Hepatocyte (in vitro differentiated cells): ENCODE measurements around the gene WNT7A. TPM values are rescaled to one million over a fixed set of nuclear protein-coding genes. Genes with fewer than 3 reads are reported as not detected.

Experiments used
- DNase-seq: peaks from one replicate; pipeline ENCODE4 v3.0.0-alpha.2; 2016; ENCODE audit warnings: low spot score
- H2AFZ ChIP-seq: fragments of 200-600 bp; sonication (generic); 2 replicates; pipeline ENCODE4 v1.6.0; 2016; ENCODE audit warnings: antibody characterized with exemption, mild to moderate bottlenecking
- H3K27ac ChIP-seq: fragments of 200-600 bp; sonication (generic); 2 replicates; pipeline ENCODE4 v1.5.1; 2016; ENCODE audit warnings: mild to moderate bottlenecking
- H3K27me3 ChIP-seq: fragments of 200-600 bp; sonication (generic); 2 replicates; pipeline ENCODE4 v1.6.1; 2016
- H3K36me3 ChIP-seq: fragments of 200-600 bp; sonication (generic); replicated peaks from 2 replicates; pipeline ENCODE4 v1.5.1; 2016; ENCODE audit warnings: low read depth; ENCODE audit not compliant: insufficient read depth
- H3K4me1 ChIP-seq: fragments of 200-600 bp; sonication (generic); 2 replicates; pipeline ENCODE4 v1.5.1; 2016; ENCODE audit warnings: mild to moderate bottlenecking, moderate library complexity; ENCODE audit not compliant: insufficient read depth
- H3K4me2 ChIP-seq: fragments of 200-600 bp; sonication (generic); 2 replicates; pipeline ENCODE4 v1.6.0; 2016
- H3K4me3 ChIP-seq: fragments of 200-600 bp; sonication (generic); 2 replicates; pipeline ENCODE4 v1.5.1; 2016; ENCODE audit warnings: mild to moderate bottlenecking
- H3K79me2 ChIP-seq: fragments of 200-600 bp; sonication (generic); 2 replicates; pipeline ENCODE4 v1.6.0; 2017; ENCODE audit warnings: mild to moderate bottlenecking
- H3K9me2 ChIP-seq: fragments of 200-600 bp; sonication (generic); replicated peaks from 2 replicates; pipeline ENCODE4 v1.6.0; 2017; ENCODE audit warnings: mild to moderate bottlenecking; ENCODE audit not compliant: insufficient read depth
- H3K9me3 ChIP-seq: fragments of 200-600 bp; sonication (generic); 2 replicates; pipeline ENCODE4 v1.5.1; 2016; ENCODE audit warnings: low read depth, mild to moderate bottlenecking
- H4K20me1 ChIP-seq: fragments of 200-600 bp; sonication (generic); 2 replicates; pipeline ENCODE4 v1.6.0; 2016; ENCODE audit warnings: mild to moderate bottlenecking; ENCODE audit not compliant: insufficient read depth, poor library complexity, severe bottlenecking
- CTCF ChIP-seq: fragments of 200-600 bp; sonication (generic); IDR thresholded peaks from 2 replicates; pipeline ENCODE4 v1.5.1; 2016; ENCODE audit warnings: antibody characterized with exemption, mild to moderate bottlenecking; ENCODE audit not compliant: poor library complexity
- EZH2 ChIP-seq: fragments of 200-600 bp; sonication (generic); IDR thresholded peaks from 2 replicates; pipeline ENCODE4 v1.6.1; 2016; ENCODE audit warnings: antibody characterized with exemption, mild to moderate bottlenecking, borderline replicate concordance
- EZH2phosphoT487 ChIP-seq: fragments of 200-600 bp; sonication (generic); IDR thresholded peaks from one replicate; pipeline ENCODE4 v1.6.1; 2018; ENCODE audit warnings: antibody characterized with exemption, mild to moderate bottlenecking, low read depth, moderate library complexity; ENCODE audit not compliant: unreplicated experiment, severe bottlenecking
- WGBS: methylation state at CpG from one replicate; pipeline ENCODE4 v1.1.6; 2016; ENCODE audit warnings: low lambda C conversion rate; ENCODE audit errors: missing lambda C conversion rate; 5-methylcytosine and 5-hydroxymethylcytosine counted together
- polyA plus RNA-seq: library from polyadenylated mRNA; unstranded; fragments of >200 nt; fragmentation: Nextera tagmentation; extraction: Ambion mirVana; gene quantifications from 2 replicates; pipeline ENCODE4 v1.2.1, GENCODE V29; 2016
- total RNA-seq: library from RNA; depleted of rRNA; stranded (reverse); fragments of >200 nt; gene quantifications from 2 replicates; pipeline ENCODE4 v1.2.3, GENCODE V29; 2014

WNT7A gene
- total and polyA plus RNA-seq, 2 experiments from 2014 or later: 0.04 to 0.13 TPM

- WGBS: 87% methylated on average over 3 of the region's 3 CpGs
- no peaks in the 10 kb centered on the region for H3K36me3 ChIP-seq
- H3K4me2 ChIP-seq: no peak overlapping the region
- H4K20me1 ChIP-seq: no peaks in the 10 kb centered on the region
- H3K4me3 ChIP-seq: no peak overlapping the region
- no peak overlapping the region for H2AFZ ChIP-seq
- DNase-seq: no peak
- TF ChIP-seq EZH2: no peak
- no peak for TF ChIP-seq CTCF
- no peak for TF ChIP-seq EZH2phosphoT487
- H3K27me3 ChIP-seq: no peaks in the 10 kb centered on the region
- no peaks in the 10 kb centered on the region for H3K9me2 ChIP-seq
- H3K4me1 ChIP-seq: no peaks in the 10 kb centered on the region
- no peaks in the 10 kb centered on the region for H3K9me3 ChIP-seq
- H3K79me2 ChIP-seq: no peaks in the 10 kb centered on the region
- H3K27ac ChIP-seq: no peak overlapping the region
Measured at GRCh38 chr3:13821126-13821525, 58.7 kb downstream of the WNT7A start.

- 89% methylated on average over 30 of the region's 30 CpGs for WGBS
- H3K27ac ChIP-seq: no peak overlapping the region
- DNase-seq: no peak
- no peaks in the 10 kb centered on the region for H3K4me1 ChIP-seq
- no peaks in the 10 kb centered on the region for H3K79me2 ChIP-seq
- H3K27me3 ChIP-seq: no peaks in the 10 kb centered on the region
- no peak overlapping the region for H3K4me3 ChIP-seq
- H3K9me3 ChIP-seq: no peaks in the 10 kb centered on the region
- no peak for TF ChIP-seq EZH2
- TF ChIP-seq CTCF: no peak
- TF ChIP-seq EZH2phosphoT487: no peak
- H2AFZ ChIP-seq: no peak overlapping the region
- H3K9me2 ChIP-seq: no peaks in the 10 kb centered on the region
- no peak overlapping the region for H3K4me2 ChIP-seq
- no peaks in the 10 kb centered on the region for H3K36me3 ChIP-seq
- no peaks in the 10 kb centered on the region for H4K20me1 ChIP-seq
Measured at GRCh38 chr3:13818919-13819318, 61.0 kb downstream of the WNT7A start.

- no peaks in the 10 kb centered on the region for H3K9me2 ChIP-seq
- H3K27ac ChIP-seq: no peak overlapping the region
- no peaks in the 10 kb centered on the region for H3K79me2 ChIP-seq
- no peaks in the 10 kb centered on the region for H3K36me3 ChIP-seq
- H4K20me1 ChIP-seq: no peaks in the 10 kb centered on the region
- 89% methylated on average over 3 of the region's 3 CpGs for WGBS
- H3K9me3 ChIP-seq: no peaks in the 10 kb centered on the region
- H3K4me3 ChIP-seq: no peak overlapping the region
- no peak overlapping the region for H2AFZ ChIP-seq
- DNase-seq: no peak
- no peak for TF ChIP-seq CTCF
- no peak for TF ChIP-seq EZH2
- TF ChIP-seq EZH2phosphoT487: no peak
- H3K4me1 ChIP-seq: no peaks in the 10 kb centered on the region
- no peaks in the 10 kb centered on the region for H3K27me3 ChIP-seq
- H3K4me2 ChIP-seq: no peak overlapping the region
Measured at GRCh38 chr3:13815088-13815683, 64.7 kb downstream of the WNT7A start.

GRCh38 chr3:13812034-13812471, 67.8 kb downstream of the WNT7A start:
- Histone ChIP-seq H3K4me1 (no peaks in the 10 kb centered on the region), H3K27me3 (no peaks in the 10 kb centered on the region), H2AFZ (no peak overlapping the region), H3K27ac (no peak overlapping the region), H3K4me2 (no peak overlapping the region), H3K79me2 (no peaks in the 10 kb centered on the region), H4K20me1 (no peaks in the 10 kb centered on the region), H3K4me3 (no peak overlapping the region), H3K9me3 (no peaks in the 10 kb centered on the region), H3K36me3 (no peaks in the 10 kb centered on the region), H3K9me2 (no peaks in the 10 kb centered on the region)
- WGBS: 73% methylated on average over 11 of the region's 11 CpGs
- no peak for DNase-seq
- TF ChIP-seq EZH2phosphoT487 (no peak), EZH2 (no peak), CTCF (no peak)
